Measurements from ENCODE around the gene RBCK1. TPM values are rescaled to one million over a fixed set of nuclear protein-coding genes. Genes with fewer than 3 reads are reported as not detected.

RBCK1 gene
- total and polyA plus RNA-seq, 3 donors from 2014 or later, result 77.8 to 93.7 (median 87.2) TPM

DNA sequence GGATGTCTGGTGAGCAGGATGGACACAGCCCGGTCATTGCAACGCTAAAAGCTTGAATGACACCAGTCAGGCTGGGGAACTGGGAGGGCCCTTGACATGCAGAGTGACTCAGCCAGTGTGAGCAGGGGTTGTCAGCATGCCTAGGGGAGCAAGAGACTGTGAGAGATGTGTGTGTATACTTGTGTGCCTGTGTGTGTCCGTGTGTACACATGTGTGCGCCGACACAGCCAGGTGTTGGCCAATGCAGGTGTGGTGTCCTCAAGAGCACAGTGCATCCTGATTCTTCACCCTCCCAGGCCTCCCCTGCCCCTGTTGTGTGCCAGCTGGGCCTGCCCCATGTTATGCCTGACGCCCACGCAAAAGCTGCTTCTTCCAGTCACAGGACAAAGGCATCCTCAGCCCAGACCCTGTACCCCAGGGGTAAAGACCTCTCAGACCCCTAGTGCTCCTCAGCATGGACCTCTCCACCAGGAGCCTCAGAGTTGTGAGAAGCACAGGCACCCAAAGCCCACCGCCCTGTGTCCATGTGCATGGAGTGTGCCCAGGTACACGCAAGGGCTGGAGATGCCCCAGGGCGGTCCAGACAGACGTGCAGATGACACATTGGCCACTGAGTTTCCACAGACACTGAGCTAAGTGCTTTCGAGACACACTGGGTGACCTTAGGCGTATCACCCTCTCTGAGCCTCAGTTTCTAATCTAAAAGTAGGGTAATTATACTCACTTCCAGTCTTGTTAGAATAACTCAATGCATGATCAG lies 44.6 kb upstream of the RBCK1 start:
- no peaks in the 10 kb centered on the region for H3K27me3 ChIP-seq
- WGBS, 2 donors, result 93 to 96% methylated on average over 8 to 13 of the region's 13 CpGs
- DNase-seq, result no peak
- H3K27ac ChIP-seq, result no peak overlapping the region
- TF ChIP-seq POLR2A (IDR thresholded peaks at IDR 0.05), result no peak
- TF ChIP-seq, protein P1, sequence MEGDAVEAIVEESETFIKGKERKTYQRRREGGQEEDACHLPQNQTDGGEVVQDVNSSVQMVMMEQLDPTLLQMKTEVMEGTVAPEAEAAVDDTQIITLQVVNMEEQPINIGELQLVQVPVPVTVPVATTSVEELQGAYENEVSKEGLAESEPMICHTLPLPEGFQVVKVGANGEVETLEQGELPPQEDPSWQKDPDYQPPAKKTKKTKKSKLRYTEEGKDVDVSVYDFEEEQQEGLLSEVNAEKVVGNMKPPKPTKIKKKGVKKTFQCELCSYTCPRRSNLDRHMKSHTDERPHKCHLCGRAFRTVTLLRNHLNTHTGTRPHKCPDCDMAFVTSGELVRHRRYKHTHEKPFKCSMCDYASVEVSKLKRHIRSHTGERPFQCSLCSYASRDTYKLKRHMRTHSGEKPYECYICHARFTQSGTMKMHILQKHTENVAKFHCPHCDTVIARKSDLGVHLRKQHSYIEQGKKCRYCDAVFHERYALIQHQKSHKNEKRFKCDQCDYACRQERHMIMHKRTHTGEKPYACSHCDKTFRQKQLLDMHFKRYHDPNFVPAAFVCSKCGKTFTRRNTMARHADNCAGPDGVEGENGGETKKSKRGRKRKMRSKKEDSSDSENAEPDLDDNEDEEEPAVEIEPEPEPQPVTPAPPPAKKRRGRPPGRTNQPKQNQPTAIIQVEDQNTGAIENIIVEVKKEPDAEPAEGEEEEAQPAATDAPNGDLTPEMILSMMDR (IDR thresholded peaks at IDR 0.05), result no peak
- H3K36me3 ChIP-seq (ENCODE audit: low read depth, missing control alignments), result no peaks in the 10 kb centered on the region
- H3K4me3 ChIP-seq, result no peak overlapping the region
- no peaks in the 10 kb centered on the region for H3K4me1 ChIP-seq
- H3K9me3 ChIP-seq, result no peaks in the 10 kb centered on the region
- intact Hi-C loops (cut with DNase I; ENCODE audit: low total_unique reads), result no loop called here

DNA sequence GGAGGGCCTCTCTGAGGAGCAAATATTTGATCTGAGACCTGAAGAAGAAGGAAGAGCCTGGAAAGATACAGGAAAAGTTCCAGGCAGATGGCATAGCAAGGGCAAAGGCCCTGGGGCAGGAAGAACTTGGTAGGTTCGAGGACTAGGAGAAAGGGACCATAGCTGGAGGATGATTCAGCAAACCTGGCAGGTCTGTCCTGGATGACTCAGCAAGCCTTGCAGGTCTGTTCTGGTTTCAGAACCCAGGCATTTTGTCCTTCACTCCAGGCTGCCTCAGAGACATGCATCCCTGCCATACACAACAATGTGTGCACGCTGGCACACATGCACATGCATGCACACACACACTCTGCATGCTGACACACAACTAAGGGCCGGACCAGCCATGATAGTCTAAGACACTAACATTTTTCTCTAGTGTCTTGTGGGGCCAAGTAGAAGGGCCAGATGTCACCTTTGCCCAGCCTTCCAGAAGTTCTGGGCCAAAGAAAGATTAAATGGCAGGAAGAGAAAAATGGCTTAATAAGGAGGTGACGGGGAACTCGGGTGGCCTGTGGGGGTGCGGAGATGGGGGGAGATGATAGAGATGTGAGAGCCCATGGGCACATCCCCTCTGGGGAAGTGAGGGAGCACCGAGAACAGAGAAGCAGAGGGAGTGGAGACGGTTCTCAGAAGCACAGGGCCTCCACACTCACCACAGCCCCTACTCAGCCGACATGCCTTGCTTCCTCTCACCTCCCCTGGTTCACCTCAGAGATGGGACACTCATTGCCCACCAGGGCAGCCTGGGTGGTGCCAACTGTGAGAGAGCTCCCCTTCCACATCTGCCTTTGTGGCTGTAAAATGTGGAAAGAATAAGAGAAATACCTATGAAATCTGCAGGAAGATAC lies 42.9 kb upstream of the RBCK1 start:
- no peak for DNase-seq
- WGBS, 2 donors, result 87 to 90% methylated on average over 9 of the region's 9 CpGs
- Histone ChIP-seq H3K27ac (no peak overlapping the region), H3K27me3 (no peaks in the 10 kb centered on the region), H3K4me3 (no peak overlapping the region), H3K4me1 (no peaks in the 10 kb centered on the region), H3K36me3 (ENCODE audit: low read depth, missing control alignments) (no peaks in the 10 kb centered on the region), H3K9me3 (no peaks in the 10 kb centered on the region)
- intact Hi-C loops (cut with DNase I; ENCODE audit: low total_unique reads), result no loop called here
- TF ChIP-seq, protein P1 (IDR thresholded peaks at IDR 0.05), result no peak
- TF ChIP-seq POLR2A (IDR thresholded peaks at IDR 0.05), result no peak

DNA sequence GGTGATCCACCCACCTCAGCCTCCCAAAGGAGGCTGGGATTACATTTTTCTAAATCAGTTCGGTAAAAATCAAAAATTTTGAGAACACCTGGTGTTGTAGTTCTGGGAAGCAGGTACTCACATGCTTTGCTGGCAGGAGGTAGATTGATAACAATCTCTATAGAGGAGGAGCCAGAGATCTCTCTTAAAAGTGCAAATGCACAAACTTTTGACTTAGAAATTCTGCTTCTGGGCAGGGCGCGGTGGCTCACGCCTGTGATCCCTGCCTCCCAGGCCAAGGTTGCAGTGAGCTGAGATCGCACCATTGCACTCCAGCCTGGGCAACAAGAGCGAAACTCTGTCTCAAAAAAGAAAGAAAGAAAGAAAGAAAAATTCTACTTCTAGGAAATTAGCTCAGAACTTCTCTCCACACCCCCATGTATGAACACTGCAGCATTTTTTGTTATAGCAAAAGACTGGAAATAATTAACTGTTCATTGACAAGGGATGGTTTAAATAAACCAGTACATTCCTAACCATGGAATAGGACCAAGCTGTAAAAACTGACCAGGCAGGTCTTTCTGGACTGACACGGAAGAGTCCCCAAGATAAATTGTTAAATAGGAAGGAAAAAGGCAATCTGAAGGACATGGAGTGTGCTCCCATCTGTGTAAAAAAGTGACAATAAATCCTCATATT lies 41.9 kb upstream of the RBCK1 start:
- Histone ChIP-seq H3K27me3 (no peaks in the 10 kb centered on the region), H3K27ac (no peak overlapping the region), H3K4me3 (no peak overlapping the region), H3K4me1 (no peaks in the 10 kb centered on the region), H3K36me3 (ENCODE audit: low read depth, missing control alignments) (no peaks in the 10 kb centered on the region), H3K9me3 (no peaks in the 10 kb centered on the region)
- intact Hi-C loops (cut with DNase I; ENCODE audit: low total_unique reads), result no loop called here
- WGBS, 2 donors, result 86 to 94% methylated on average over 7 of the region's 7 CpGs
- TF ChIP-seq, protein P1 (IDR thresholded peaks at IDR 0.05), result no peak
- TF ChIP-seq POLR2A (IDR thresholded peaks at IDR 0.05), result no peak
- no peak for DNase-seq

DNA sequence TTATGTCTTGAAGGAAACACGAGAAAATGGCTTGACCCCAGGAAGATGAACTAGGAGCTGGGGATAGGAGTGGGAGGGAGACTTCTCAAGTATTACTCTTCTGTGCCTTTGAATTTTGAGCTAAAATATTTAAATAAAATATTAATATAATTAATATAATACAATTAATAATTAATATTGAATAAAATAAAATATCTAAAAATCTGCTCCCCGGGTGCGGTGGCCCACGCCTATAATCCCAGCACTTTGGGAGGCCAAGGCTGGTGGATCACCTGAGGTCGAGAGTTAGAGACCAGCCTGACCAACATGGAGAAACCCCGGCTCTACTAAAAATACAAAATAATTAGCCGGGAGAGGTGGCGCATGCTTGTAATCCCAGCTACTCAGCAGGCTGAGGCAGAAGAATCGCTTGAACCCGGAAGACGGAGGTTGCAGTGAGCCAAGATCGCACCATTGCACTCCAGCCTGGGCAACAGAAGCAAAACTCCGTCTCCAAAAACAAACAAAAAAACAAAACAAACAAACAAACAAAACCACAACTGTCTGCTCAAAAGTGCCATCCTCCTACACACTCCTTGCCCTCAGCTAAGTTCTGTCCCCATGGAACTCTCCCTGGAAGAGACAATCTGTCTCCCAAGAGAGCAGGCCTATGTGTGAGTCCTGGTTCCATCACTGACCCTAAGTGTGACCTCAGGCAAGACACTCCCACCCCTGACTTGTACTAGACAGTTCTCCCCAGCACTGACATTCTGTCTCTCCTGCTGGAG lies 41.2 kb upstream of the RBCK1 start:
- WGBS, 2 donors, result 85 to 91% methylated on average over 13 of the region's 13 CpGs

More for the DNA sequence above, 41.2 kb upstream of the RBCK1 start:
- TF ChIP-seq, protein P1 (IDR thresholded peaks at IDR 0.05), result no peak
- no peak for TF ChIP-seq POLR2A (IDR thresholded peaks at IDR 0.05)
- Histone ChIP-seq H3K27me3 (no peaks in the 10 kb centered on the region), H3K27ac (no peak overlapping the region), H3K9me3 (no peaks in the 10 kb centered on the region), H3K4me3 (no peak overlapping the region), H3K4me1 (peaks cover 3% of the 10 kb centered on the region), H3K36me3 (ENCODE audit: low read depth, missing control alignments) (no peaks in the 10 kb centered on the region)
- DNase-seq, result no peak
- intact Hi-C loops (cut with DNase I; ENCODE audit: low total_unique reads), result no loop called here

Measured in testis (tissue), 3 donors.